Measurements from ENCODE around the gene ZCCHC3.

ZCCHC3 gene

GRCh38 chr20:278607-279571 is 18.5 kb upstream of the ZCCHC3 start:
- DNase-seq, result no peak
- in situ Hi-C loops (cut with MboI; ENCODE audit: low pct_unique_long_range_greater_than_20kb, low sequenced_read_pairs), result no loop called here

- no peak for DNase-seq
- in situ Hi-C loops (cut with MboI; ENCODE audit: low pct_unique_long_range_greater_than_20kb, low sequenced_read_pairs), result no loop called here
These were observed 13.2 kb upstream of the ZCCHC3 start for GRCh38 chr20:284172-284571.

DNA sequence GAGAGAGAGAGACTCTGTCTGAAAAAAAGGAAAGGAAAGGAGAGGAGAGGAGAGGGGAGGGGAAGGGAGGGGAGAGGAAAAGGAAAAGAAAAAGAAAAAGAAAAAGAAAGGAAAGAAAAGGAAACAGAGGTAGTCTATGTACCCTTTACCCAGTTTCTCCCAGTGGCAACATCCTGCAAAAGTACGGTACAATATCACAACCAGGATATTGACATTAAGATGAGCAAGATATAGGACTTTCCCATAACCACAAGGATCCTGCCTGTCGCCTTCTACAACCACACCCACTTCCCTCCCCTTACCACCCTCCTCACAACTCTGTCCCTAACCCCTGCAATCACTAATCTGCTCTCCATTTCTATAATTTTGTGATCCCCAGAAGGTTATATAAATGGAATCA is 10.9 kb upstream of the ZCCHC3 start:
- no peak for DNase-seq
- in situ Hi-C loops (cut with MboI; ENCODE audit: low pct_unique_long_range_greater_than_20kb, low sequenced_read_pairs), result no loop called here

DNA sequence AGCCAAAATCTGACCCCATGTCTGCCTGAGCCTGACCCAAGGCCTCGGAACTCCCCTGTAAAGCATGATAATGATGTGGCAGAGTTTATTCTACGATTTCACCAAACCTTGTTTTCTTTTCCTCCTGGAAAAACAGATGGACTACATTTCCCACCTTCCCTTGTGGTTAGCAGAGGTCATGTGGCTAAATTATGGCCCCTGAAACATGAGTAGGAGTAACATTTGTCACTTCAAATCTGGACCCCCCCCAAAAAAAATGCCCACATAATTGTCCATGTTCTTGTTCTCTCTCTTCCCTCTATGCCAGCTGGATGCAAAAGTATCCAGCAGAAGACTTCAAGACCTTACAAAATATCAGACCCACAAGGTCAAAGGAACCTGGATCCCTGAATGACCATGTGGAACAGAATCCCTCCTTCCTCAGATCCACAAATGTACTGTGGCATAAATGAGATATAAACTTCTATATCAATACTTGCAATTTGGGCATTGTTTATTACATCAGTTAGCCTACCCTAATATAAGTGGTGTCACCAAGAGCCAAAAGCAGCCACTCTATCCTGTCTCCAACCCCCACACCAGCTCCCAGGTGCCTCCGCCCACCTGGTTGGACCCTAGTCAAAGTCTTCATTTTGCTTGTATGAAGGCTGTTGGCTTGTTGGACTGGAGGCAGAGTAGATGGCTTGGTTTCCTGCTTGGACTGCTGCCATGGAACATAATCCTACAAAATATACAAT is 8.2 kb upstream of the ZCCHC3 start:
- in situ Hi-C loops (cut with MboI; ENCODE audit: low pct_unique_long_range_greater_than_20kb, low sequenced_read_pairs), result no loop called here
- DNase-seq, result no peak

DNA sequence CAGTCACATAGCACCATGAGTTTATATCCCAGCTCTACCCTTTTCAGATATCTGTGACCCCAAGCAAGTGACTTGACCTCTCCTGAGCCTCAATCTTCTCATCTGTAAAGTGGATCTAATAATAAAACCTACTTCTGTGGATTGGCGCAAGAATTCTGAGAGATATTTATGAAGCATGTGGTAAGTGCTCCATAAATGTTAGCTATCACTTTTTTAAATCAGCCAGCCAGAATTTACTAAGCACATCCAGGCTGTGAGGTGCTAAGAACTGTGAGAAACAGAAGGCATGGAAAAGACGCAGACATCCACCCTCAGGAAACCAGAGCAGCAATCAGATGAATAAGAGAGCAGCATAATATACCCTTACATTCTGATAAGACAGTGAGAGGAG is 7.7 kb upstream of the ZCCHC3 start:
- DNase-seq, result no peak
- in situ Hi-C loops (cut with MboI; ENCODE audit: low pct_unique_long_range_greater_than_20kb, low sequenced_read_pairs), result no loop called here

GRCh38 chr20:290084-290831 is 7.1 kb upstream of the ZCCHC3 start, which contains the start of gene C20orf96:
Gene C20orf96 (minus strand): TSS chr20:290750. CDS start chr20:290610, 140 bp downstream.
- in situ Hi-C loops (cut with MboI; ENCODE audit: low pct_unique_long_range_greater_than_20kb, low sequenced_read_pairs), result no loop called here
- DNase-seq, result peak; percentile 92

GRCh38 chr20:294602-295001 is 2.8 kb upstream of the ZCCHC3 start:
- in situ Hi-C loops (cut with MboI; ENCODE audit: low pct_unique_long_range_greater_than_20kb, low sequenced_read_pairs), result no loop called here
- DNase-seq, result no peak

DNA sequence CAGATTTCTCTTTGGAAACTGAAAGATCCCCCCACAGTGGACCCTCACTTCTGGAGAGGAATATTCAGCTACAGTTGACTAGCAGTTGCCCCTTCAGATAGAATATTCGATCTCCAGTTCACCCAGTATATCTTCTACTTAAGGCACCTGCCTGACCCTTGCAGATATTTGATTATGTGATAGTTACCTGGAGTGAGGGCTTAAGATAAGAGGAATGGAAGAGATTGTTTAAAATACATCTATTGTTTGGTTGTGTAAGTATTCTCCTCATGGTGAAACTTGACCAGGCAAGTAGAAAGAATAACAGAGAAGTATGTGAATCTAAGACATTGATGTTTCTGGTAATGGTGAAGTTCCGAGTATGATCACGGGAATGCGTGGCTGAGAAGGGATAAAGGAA is 1.6 kb upstream of the ZCCHC3 start:
- in situ Hi-C loops (cut with MboI; ENCODE audit: low pct_unique_long_range_greater_than_20kb, low sequenced_read_pairs), result no loop called here
- no peak for DNase-seq

DNA sequence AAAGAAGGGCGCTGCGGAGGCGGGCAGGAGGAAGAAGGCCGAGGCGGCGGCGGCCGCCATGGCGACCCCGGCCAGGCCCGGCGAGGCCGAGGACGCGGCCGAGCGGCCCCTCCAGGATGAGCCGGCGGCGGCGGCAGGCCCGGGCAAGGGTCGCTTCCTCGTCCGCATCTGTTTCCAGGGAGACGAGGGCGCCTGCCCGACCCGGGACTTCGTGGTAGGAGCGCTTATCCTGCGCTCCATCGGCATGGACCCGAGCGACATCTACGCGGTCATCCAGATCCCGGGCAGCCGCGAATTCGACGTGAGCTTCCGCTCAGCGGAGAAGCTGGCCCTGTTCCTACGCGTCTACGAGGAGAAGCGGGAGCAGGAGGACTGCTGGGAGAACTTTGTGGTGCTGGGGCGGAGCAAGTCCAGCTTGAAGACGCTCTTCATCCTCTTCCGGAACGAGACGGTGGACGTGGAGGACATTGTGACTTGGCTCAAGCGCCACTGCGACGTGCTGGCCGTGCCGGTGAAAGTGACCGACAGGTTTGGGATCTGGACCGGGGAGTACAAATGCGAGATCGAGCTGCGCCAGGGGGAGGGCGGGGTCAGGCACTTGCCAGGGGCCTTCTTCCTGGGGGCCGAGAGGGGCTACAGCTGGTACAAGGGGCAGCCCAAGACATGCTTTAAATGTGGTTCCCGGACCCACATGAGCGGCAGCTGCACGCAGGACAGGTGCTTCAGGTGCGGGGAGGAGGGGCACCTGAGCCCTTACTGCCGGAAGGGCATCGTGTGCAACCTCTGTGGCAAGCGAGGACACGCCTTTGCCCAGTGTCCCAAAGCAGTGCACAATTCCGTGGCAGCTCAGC is 780 bp downstream of the ZCCHC3 start:
- in situ Hi-C loops (cut with MboI; ENCODE audit: low pct_unique_long_range_greater_than_20kb, low sequenced_read_pairs), result no loop called here
- peak; percentile 57 for DNase-seq

GRCh38 chr20:298776-299391 is 1.5 kb downstream of the ZCCHC3 start:
- no peak for DNase-seq
- in situ Hi-C loops (cut with MboI; ENCODE audit: low pct_unique_long_range_greater_than_20kb, low sequenced_read_pairs), result no loop called here

DNA sequence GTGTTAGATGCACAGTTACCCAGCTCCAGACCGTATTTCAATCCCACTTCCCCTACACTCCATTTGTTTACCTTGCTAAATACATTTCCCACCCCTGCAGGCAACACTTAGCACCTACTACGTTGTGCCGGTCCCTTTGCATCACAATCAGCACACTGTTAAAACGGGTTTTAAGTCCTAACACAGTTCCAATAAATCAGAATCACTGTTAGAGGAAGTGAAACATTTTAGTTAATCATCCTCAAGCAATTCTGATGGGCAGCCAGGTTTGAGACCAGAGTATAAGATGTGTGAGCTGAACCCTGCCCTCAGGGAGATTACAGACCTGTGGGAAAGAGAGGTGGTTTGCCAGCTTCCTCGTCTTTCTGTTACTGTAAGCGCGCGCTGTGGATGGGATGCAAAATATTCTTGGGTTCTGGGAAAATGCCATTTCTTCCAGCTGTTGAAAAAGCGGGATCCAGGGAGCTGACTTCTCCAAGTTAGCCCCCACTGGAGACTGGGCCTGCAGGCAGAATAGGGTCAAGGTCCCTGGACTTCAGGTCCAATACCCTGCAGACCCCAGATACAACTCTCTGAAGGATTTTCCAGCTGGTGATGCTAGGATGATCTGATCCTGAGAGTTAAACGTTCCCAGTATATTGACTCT is 3.1 kb downstream of the ZCCHC3 start:
- in situ Hi-C loops (cut with MboI; ENCODE audit: low pct_unique_long_range_greater_than_20kb, low sequenced_read_pairs), result no loop called here
- no peak for DNase-seq

- in situ Hi-C loops (cut with MboI; ENCODE audit: low pct_unique_long_range_greater_than_20kb, low sequenced_read_pairs), result no loop called here
- DNase-seq, result no peak
These were observed 4.8 kb downstream of the ZCCHC3 start for GRCh38 chr20:301886-302848.

DNA sequence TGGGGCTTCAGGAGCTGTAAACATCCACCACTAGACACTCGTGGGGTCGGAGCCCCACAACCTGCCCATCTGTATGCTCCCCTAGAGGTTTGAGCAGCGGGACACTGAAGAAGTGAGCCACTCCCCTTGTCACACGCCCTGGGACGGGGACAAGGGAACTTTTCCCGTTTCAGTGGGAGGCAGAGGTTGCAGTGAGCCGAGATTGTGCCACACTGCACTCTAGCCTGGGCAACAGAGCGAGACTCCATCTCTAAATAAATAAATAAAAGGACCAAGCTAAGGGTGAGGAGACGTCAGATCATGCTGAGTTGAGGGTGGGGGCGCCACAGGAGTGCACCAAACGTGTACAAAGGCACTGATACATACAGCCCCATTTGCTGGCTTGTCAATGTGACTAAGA is 8.4 kb downstream of the ZCCHC3 start:
- in situ Hi-C loops (cut with MboI; ENCODE audit: low pct_unique_long_range_greater_than_20kb, low sequenced_read_pairs), result no loop called here
- no peak for DNase-seq

- no peak for DNase-seq
- in situ Hi-C loops (cut with MboI; ENCODE audit: low pct_unique_long_range_greater_than_20kb, low sequenced_read_pairs), result no loop called here
These were observed 11.2 kb downstream of the ZCCHC3 start for GRCh38 chr20:308427-309038.

- in situ Hi-C loops (cut with MboI; ENCODE audit: low pct_unique_long_range_greater_than_20kb, low sequenced_read_pairs), result no loop called here
- DNase-seq, result no peak
These were observed 12.0 kb downstream of the ZCCHC3 start for GRCh38 chr20:309306-309840.
